Measurements from ENCODE around the gene AGPS. TPM values are rescaled to one million over a fixed set of nuclear protein-coding genes. Genes with fewer than 3 reads are reported as not detected.
A peak's percentile ranks its signal among the peaks of the same experiment; 100 is the strongest.

AGPS gene
- polyA plus RNA-seq, 1 of the 3 experiments (the other 2 are of a cell fraction) = 10.9 TPM

- TF ChIP-seq, protein P1, sequence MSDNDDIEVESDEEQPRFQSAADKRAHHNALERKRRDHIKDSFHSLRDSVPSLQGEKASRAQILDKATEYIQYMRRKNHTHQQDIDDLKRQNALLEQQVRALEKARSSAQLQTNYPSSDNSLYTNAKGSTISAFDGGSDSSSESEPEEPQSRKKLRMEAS (IDR thresholded peaks at IDR 0.05; ENCODE audit: low read depth) = no peak
- no peak for TF ChIP-seq RAD21 (IDR thresholded peaks at IDR 0.05; ENCODE audit: low read length)
- no peak for TF ChIP-seq TCF12 (IDR thresholded peaks at IDR 0.05)
- no peak for TF ChIP-seq FOSL2 (IDR thresholded peaks at IDR 0.05; ENCODE audit: borderline replicate concordance, low read depth)
- no peak for TF ChIP-seq USF2 (IDR thresholded peaks at IDR 0.05; ENCODE audit: borderline replicate concordance, low read depth, low read length)
- TF ChIP-seq EP300 (IDR thresholded peaks at IDR 0.05; ENCODE audit: borderline replicate concordance in 1 of 2, low read depth in 1 of 2, low read length in 1 of 2) = peak in 1 of 2 experiments; percentile 65; a peak in 1 of 4 replicates
- TF ChIP-seq PBX3 (IDR thresholded peaks at IDR 0.05) = no peak
- TF ChIP-seq GATA2 (CRISPR knock-in tag; IDR thresholded peaks at IDR 0.05) = peak; percentile 53
- TF ChIP-seq, protein P2, sequence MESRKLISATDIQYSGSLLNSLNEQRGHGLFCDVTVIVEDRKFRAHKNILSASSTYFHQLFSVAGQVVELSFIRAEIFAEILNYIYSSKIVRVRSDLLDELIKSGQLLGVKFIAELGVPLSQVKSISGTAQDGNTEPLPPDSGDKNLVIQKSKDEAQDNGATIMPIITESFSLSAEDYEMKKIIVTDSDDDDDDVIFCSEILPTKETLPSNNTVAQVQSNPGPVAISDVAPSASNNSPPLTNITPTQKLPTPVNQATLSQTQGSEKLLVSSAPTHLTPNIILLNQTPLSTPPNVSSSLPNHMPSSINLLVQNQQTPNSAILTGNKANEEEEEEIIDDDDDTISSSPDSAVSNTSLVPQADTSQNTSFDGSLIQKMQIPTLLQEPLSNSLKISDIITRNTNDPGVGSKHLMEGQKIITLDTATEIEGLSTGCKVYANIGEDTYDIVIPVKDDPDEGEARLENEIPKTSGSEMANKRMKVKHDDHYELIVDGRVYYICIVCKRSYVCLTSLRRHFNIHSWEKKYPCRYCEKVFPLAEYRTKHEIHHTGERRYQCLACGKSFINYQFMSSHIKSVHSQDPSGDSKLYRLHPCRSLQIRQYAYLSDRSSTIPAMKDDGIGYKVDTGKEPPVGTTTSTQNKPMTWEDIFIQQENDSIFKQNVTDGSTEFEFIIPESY (IDR thresholded peaks at IDR 0.05; ENCODE audit: borderline replicate concordance, low read depth) = no peak
- no peak for TF ChIP-seq POLR2AphosphoS5 (IDR thresholded peaks at IDR 0.05; ENCODE audit: low read depth, low read length)
- no peak for TF ChIP-seq TAF1 (IDR thresholded peaks at IDR 0.05; ENCODE audit: borderline replicate concordance, low read depth, low read length)
Observed at GRCh38 chr2:177460973-177461585, 68.5 kb downstream of the AGPS start (continued).

GRCh38 chr2:177464549-177464948 is 72.0 kb downstream of the AGPS start:
- Histone ChIP-seq H3K27me3 (ENCODE audit: insufficient read depth) (no peaks in the 10 kb centered on the region), H3F3A (replicated peaks; ENCODE audit: insufficient read depth) (peaks cover 20% of the 10 kb centered on the region), H3K36me3 (replicated peaks in 1 of 2; ENCODE audit: control insufficient read depth in 1 of 2, insufficient read depth in 2 of 2, low read length in 1 of 2) (peaks cover 32 to 42% of the 10 kb centered on the region in 2 experiments), H4K20me1 (ENCODE audit: insufficient read depth) (no peaks in the 10 kb centered on the region), H3K27ac (ENCODE audit: low read depth in 2 of 2, low read length in 1 of 2) (no peak overlapping the region), H3K4me2 (no peak overlapping the region), H3K4me1 (ENCODE audit: control insufficient read depth in 1 of 2, insufficient read depth in 2 of 2, low read depth in 1 of 2, low read length in 1 of 2) (peaks cover 0 to 2% of the 10 kb centered on the region in 2 experiments; a peak in 3 of 4 replicates), H3K9me3 (no peaks in the 10 kb centered on the region), H3K9ac (no peak overlapping the region), H3K79me2 (ENCODE audit: insufficient read depth) (no peaks in the 10 kb centered on the region), H2AFZ (ENCODE audit: low read depth) (no peak overlapping the region), H3K4me3 (ENCODE audit: low read depth in 2 of 2, low read length in 1 of 2) (no peak overlapping the region), H3K9me2 (no peaks in the 10 kb centered on the region)
- ChIA-PET POLR2A (no interaction called here), CTCF (interaction anchor here (0.6 to 1.5 kb wide), 4 partner anchors 9 to 299 kb away, joined by 3 to 5 read pairs (median 4); no protein-coding TSS in a partner anchor)
- no peak for DNase-seq
- no peak for TF ChIP-seq CHD2 (IDR thresholded peaks at IDR 0.05; ENCODE audit: low read length, partially characterized antibody)
- no peak for TF ChIP-seq NFIC (IDR thresholded peaks at IDR 0.05; ENCODE audit: borderline replicate concordance)
- no peak for TF ChIP-seq RAD21 (IDR thresholded peaks at IDR 0.05; ENCODE audit: low read length)
- TF ChIP-seq NRF1 (IDR thresholded peaks at IDR 0.05; ENCODE audit: low read depth, low read length) = no peak
- TF ChIP-seq YY1 (IDR thresholded peaks at IDR 0.05; ENCODE audit: low read depth) = no peak
- TF ChIP-seq, protein P2 (IDR thresholded peaks at IDR 0.05; ENCODE audit: borderline replicate concordance, low read depth) = no peak
- TF ChIP-seq MEF2A (IDR thresholded peaks at IDR 0.05; ENCODE audit: borderline replicate concordance, low read depth) = no peak
- TF ChIP-seq ELF1 (IDR thresholded peaks at IDR 0.05) = no peak
- no peak for TF ChIP-seq EZH2phosphoT487 (IDR thresholded peaks at IDR 0.05; ENCODE audit: borderline replicate concordance, low read depth)
- no peak for TF ChIP-seq FOXJ3 (CRISPR knock-in tag; IDR thresholded peaks at IDR 0.05)
- TF ChIP-seq TEAD4 (IDR thresholded peaks at IDR 0.05; ENCODE audit: borderline replicate concordance, insufficient read depth) = no peak
- TF ChIP-seq USF1 (IDR thresholded peaks at IDR 0.05; ENCODE audit: borderline replicate concordance, low read depth) = no peak
- no peak for TF ChIP-seq SIN3A (IDR thresholded peaks at IDR 0.05; ENCODE audit: borderline replicate concordance, low read depth, low read length)
- no peak for TF ChIP-seq POLR2AphosphoS5 (IDR thresholded peaks at IDR 0.05; ENCODE audit: low read depth, low read length)
- no peak for TF ChIP-seq RCOR1 (IDR thresholded peaks at IDR 0.05; ENCODE audit: low read length)
- TF ChIP-seq, protein P1 (IDR thresholded peaks at IDR 0.05; ENCODE audit: low read depth) = no peak
- 94% methylated on average over 3 of the region's 3 CpGs for WGBS (ENCODE audit: low lambda C conversion rate)

Measured in SK-N-SH (cell line).